SK-N-MC (cell line): ENCODE data around the gene RER1.

Experiments used
- DNase-seq: peaks from one replicate; pipeline ENCODE4 v3.0.0-alpha.2; 2011; ENCODE audit warnings: low read depth, low spot score
- H3K27ac ChIP-seq: fragments of 200-600 bp; sonication (generic); 2 replicates; pipeline ENCODE4 v1.5.1; 2016; ENCODE audit warnings: mixed run types
- H3K36me3 ChIP-seq: fragments of 200-600 bp; sonication (generic); 2 replicates; pipeline ENCODE4 v1.6.1; 2017; ENCODE audit warnings: antibody characterized with exemption, low read length, mixed read lengths; ENCODE audit not compliant: insufficient read depth
- H3K4me3 ChIP-seq: fragments of 200-600 bp; sonication (generic); 2 replicates; pipeline ENCODE4 v1.5.1; 2016
- H3K9ac ChIP-seq: fragments of 200-600 bp; sonication (generic); 2 replicates; pipeline ENCODE4 v1.8.0; 2017; ENCODE audit warnings: mixed run types, mixed read lengths; ENCODE audit not compliant: insufficient read length
- H3K9me3 ChIP-seq: fragments of 200-600 bp; sonication (generic); 2 replicates; pipeline ENCODE4 v1.6.1; 2017; ENCODE audit warnings: low read depth, mild to moderate bottlenecking, antibody characterized with exemption, low read length, moderate library complexity, mixed read lengths
- EZH2 ChIP-seq: fragments of 200-600 bp; sonication (generic); IDR thresholded peaks from one replicate; pipeline ENCODE4 v1.6.1; 2017; ENCODE audit warnings: antibody characterized with exemption
- FOXP2 ChIP-seq: optimal IDR thresholded peaks from 2 replicates; pipeline ENCODE3; 2011; ENCODE audit warnings: mild to moderate bottlenecking, moderate library complexity; ENCODE audit not compliant: insufficient read depth; ENCODE audit errors: extremely low read length, control extremely low read depth
- POLR2AphosphoS5 ChIP-seq: IDR thresholded peaks from 2 replicates; pipeline ENCODE4 v1.6.1; 2012; ENCODE audit warnings: mild to moderate bottlenecking, low read depth, low read length, borderline replicate concordance

The RER1 gene

GRCh38 chr1:2374252-2375155 lies 17.1 kb upstream of the RER1 start:
- peak overlapping the region; percentile 49; the same call in 1 of the 2 replicates for H3K27ac ChIP-seq
- no peaks in the 10 kb centered on the region for H3K36me3 ChIP-seq
- no peak overlapping the region for H3K4me3 ChIP-seq
- TF ChIP-seq FOXP2, result no peak
- H3K9me3 ChIP-seq, result no peaks in the 10 kb centered on the region
- no peak for DNase-seq
- no peak overlapping the region for H3K9ac ChIP-seq

GRCh38 chr1:2375246-2375922 lies 16.3 kb upstream of the RER1 start:
- Histone ChIP-seq H3K36me3 (no peaks in the 10 kb centered on the region), H3K9ac (no peak overlapping the region), H3K9me3 (no peaks in the 10 kb centered on the region), H3K27ac (0 out of 2 replicates have a peak overlapping the region, but pooled peaks have one; percentile 49), H3K4me3 (no peak overlapping the region)
- TF ChIP-seq FOXP2 (no peak), EZH2 (no peak), POLR2AphosphoS5 (no peak)
- DNase-seq, result no peak

- H3K9ac ChIP-seq, result no peak overlapping the region
- no peaks in the 10 kb centered on the region for H3K9me3 ChIP-seq
- no peaks in the 10 kb centered on the region for H3K36me3 ChIP-seq
- no peak overlapping the region for H3K27ac ChIP-seq
- no peak for DNase-seq
- TF ChIP-seq POLR2AphosphoS5 (no peak), EZH2 (no peak), FOXP2 (no peak)
- no peak overlapping the region for H3K4me3 ChIP-seq
These were observed 15.7 kb upstream of the RER1 start for GRCh38 chr1:2375923-2376260.

- no peak for TF ChIP-seq FOXP2
- TF ChIP-seq POLR2AphosphoS5, result no peak
- no peak for TF ChIP-seq EZH2
- no peak overlapping the region for H3K9ac ChIP-seq
- H3K4me3 ChIP-seq, result no peak overlapping the region
- H3K9me3 ChIP-seq, result no peaks in the 10 kb centered on the region
- no peak overlapping the region for H3K27ac ChIP-seq
- H3K36me3 ChIP-seq, result no peaks in the 10 kb centered on the region
- no peak for DNase-seq
These were observed 15.3 kb upstream of the RER1 start for GRCh38 chr1:2376261-2376741.

- Histone ChIP-seq H3K4me3 (no peak overlapping the region), H3K27ac (no peak overlapping the region), H3K9me3 (no peaks in the 10 kb centered on the region), H3K36me3 (no peaks in the 10 kb centered on the region), H3K9ac (no peak overlapping the region)
- DNase-seq, result no peak
- no peak for TF ChIP-seq EZH2
- no peak for TF ChIP-seq FOXP2
- no peak for TF ChIP-seq POLR2AphosphoS5
These were observed 14.5 kb upstream of the RER1 start for GRCh38 chr1:2376931-2377672.

- no peak overlapping the region for H3K4me3 ChIP-seq
- H3K27ac ChIP-seq, result no peak overlapping the region
- H3K9me3 ChIP-seq, result no peaks in the 10 kb centered on the region
- TF ChIP-seq FOXP2 (no peak), EZH2 (no peak), POLR2AphosphoS5 (no peak)
- no peaks in the 10 kb centered on the region for H3K36me3 ChIP-seq
- no peak for DNase-seq
- H3K9ac ChIP-seq, result no peak overlapping the region
These were observed 13.7 kb upstream of the RER1 start for GRCh38 chr1:2377751-2378440.

GRCh38 chr1:2378441-2378851 lies 13.2 kb upstream of the RER1 start:
- Histone ChIP-seq H3K27ac (no peak overlapping the region), H3K36me3 (no peaks in the 10 kb centered on the region), H3K4me3 (no peak overlapping the region), H3K9me3 (no peaks in the 10 kb centered on the region), H3K9ac (no peak overlapping the region)
- no peak for DNase-seq
- TF ChIP-seq POLR2AphosphoS5 (no peak), FOXP2 (no peak), EZH2 (no peak)
